H1 (cell line): ENCODE measurements around the gene ADD3.
A peak's percentile ranks its signal among the peaks of the same experiment; 100 is the strongest.

ENCODE experiments used
- EZH2 ChIP-seq: fragments of 200-600 bp; sonication (generic); IDR thresholded peaks from 2 replicates; pipeline ENCODE4 v1.7.1; 2012; ENCODE audit warnings: low read depth, mild to moderate bottlenecking, moderate library complexity, low read length, inconsistent platforms; ENCODE audit not compliant: severe bottlenecking
- GABPA ChIP-seq: IDR thresholded peaks from 2 replicates; pipeline ENCODE4 v1.6.1; 2011; ENCODE audit warnings: mild to moderate bottlenecking, low read length, moderate library complexity, borderline replicate concordance; ENCODE audit not compliant: insufficient read depth
- HDAC6 ChIP-seq: IDR thresholded peaks from one replicate; pipeline ENCODE4 v1.7.1; 2012; ENCODE audit warnings: low read depth, mild to moderate bottlenecking, inconsistent platforms, low read length, moderate library complexity
- NANOG ChIP-seq: IDR thresholded peaks from 2 replicates; pipeline ENCODE4 v1.6.1; 2011; ENCODE audit warnings: low read length, low read depth, mild to moderate bottlenecking, inconsistent platforms; ENCODE audit not compliant: insufficient read depth, poor library complexity, severe bottlenecking
- POLR2A ChIP-seq, 2 experiments: IDR thresholded peaks; 1 replicate in 1 of 2; 2 replicates in 1 of 2; pipeline ENCODE4 v1.6.1; 2011; ENCODE audit warnings: low read depth in 2 of 2, low read length in 2 of 2, mild to moderate bottlenecking in 2 of 2; ENCODE audit errors: control extremely low read depth in 1 of 2
- TBP ChIP-seq: IDR thresholded peaks from 2 replicates; pipeline ENCODE4 v1.6.1; 2011; ENCODE audit warnings: low read depth, low read length, improper control_type of control experiment
- TF ChIP-seq, protein P1 (sequence below), 3 experiments: IDR thresholded peaks; 1 replicate in 2 of 3; 2 replicates in 1 of 3; pipeline versions ENCODE4 v1.5.1 to v1.6.1; 2011; ENCODE audit warnings: low read length in 3 of 3, mild to moderate bottlenecking in 3 of 3, inconsistent platforms in 2 of 3, low read depth in 1 of 3, moderate library complexity in 1 of 3; ENCODE audit not compliant: insufficient read depth in 1 of 3; ENCODE audit errors: control extremely low read depth in 1 of 3

DNA sequence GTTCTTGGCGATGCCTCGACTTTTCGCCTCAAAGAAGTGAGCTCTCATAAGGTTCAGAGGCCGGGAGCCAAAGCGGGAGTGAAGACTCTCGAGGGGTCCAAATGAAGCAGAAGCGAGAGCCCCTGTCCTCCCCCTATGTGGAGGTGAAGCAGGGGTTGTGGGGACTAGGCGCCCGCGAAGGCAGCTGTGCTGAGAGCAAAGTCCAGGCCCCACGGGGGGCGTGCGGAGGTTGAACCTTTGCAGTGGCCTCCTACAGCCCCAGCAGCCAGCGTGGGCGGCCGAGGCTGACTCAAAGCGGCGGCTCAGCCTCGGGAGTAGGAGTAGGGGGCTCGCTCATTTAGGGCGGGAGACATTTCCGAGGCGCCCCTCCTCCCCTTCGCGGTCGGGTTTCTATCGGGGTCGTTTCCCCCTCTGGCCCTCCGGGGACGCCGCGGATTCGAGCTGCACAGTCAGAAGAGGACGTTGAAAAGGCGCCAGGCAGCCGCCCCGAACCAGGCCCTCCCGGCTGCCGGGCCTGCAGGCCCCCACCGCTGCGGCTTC is 553 bp upstream of the ADD3 start:
- TF ChIP-seq POLR2A (IDR thresholded peaks at IDR 0.05; ENCODE audit: control extremely low read depth in 1 of 2, low read depth in 2 of 2, low read length in 2 of 2) (peak in 1 of 2 experiments; percentile 63), NANOG (no peak), GABPA (no peak), EZH2 (no peak), TBP (peak; percentile 20), HDAC6 (no peak)
- TF ChIP-seq, protein P1, sequence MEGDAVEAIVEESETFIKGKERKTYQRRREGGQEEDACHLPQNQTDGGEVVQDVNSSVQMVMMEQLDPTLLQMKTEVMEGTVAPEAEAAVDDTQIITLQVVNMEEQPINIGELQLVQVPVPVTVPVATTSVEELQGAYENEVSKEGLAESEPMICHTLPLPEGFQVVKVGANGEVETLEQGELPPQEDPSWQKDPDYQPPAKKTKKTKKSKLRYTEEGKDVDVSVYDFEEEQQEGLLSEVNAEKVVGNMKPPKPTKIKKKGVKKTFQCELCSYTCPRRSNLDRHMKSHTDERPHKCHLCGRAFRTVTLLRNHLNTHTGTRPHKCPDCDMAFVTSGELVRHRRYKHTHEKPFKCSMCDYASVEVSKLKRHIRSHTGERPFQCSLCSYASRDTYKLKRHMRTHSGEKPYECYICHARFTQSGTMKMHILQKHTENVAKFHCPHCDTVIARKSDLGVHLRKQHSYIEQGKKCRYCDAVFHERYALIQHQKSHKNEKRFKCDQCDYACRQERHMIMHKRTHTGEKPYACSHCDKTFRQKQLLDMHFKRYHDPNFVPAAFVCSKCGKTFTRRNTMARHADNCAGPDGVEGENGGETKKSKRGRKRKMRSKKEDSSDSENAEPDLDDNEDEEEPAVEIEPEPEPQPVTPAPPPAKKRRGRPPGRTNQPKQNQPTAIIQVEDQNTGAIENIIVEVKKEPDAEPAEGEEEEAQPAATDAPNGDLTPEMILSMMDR (IDR thresholded peaks at IDR 0.05; ENCODE audit: control extremely low read depth in 1 of 3, insufficient read depth in 1 of 3, low read depth in 1 of 3, low read length in 3 of 3) = no peak
